ENCODE results near the gene IL24.

The IL24 gene

GRCh38 chr1:206880314-206880713 lies 16.9 kb upstream of the IL24 start:
- DNase-seq (ENCODE audit: low read depth): no peak

- no peak for DNase-seq (ENCODE audit: low read depth)
These were observed 14.7 kb upstream of the IL24 start for GRCh38 chr1:206882555-206882954.

GRCh38 chr1:206883160-206883559 lies 14.1 kb upstream of the IL24 start:
- no peak for DNase-seq (ENCODE audit: low read depth)

DNA sequence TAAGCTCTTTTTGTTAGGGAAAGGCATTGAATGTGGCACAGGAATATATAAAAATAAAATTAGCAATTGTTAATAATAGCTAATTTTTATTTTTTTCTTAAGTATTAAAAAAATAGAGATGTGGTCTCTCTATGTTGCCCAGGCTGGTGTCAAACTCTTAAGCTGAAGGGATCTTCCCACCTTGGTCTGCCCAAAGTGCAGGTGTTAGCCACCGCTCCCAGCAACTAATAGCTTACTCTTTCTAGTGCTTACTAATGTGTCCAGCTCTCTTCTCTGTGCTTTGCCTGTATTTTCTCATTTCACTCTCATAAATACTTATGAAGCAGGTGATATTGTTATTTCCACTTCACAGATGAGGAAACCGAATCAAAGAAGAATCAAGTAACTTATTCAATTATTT lies 13.4 kb upstream of the IL24 start:
- DNase-seq (ENCODE audit: low read depth): no peak

DNA sequence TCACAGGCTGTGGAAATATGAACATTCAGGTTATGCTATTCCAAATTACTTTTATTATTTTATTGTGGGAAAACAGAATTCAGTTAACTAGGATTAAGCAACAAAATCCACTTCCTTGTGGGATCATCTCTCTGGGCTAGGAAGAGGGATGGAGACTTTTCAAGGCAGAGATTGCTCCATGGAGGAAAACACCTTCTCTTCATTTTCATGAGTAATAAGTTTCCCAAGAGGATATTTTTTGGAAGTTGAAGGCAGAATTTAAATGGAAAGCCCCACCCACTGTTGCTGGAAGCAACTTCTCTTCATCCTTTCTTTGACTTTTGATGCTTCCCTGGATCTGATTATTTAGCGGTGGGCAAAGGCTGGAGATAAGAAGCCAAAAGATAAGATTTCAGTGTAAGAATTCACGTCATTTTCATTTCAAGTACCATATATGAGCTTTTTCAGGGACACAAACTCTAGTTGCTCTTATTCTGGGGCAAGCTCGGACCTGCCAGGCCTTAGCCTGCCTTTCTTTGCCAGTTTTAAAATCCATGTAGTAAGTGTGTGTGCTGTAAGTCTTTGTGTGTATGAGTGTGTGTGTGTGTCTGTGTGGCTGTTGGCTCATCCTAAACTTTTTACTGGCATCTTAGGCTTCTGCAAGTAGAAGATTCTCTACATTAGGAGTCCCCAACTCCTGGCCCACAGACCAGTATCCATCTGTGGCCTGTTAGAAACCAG lies 11.7 kb upstream of the IL24 start:
- DNase-seq (ENCODE audit: low read depth): no peak

DNA sequence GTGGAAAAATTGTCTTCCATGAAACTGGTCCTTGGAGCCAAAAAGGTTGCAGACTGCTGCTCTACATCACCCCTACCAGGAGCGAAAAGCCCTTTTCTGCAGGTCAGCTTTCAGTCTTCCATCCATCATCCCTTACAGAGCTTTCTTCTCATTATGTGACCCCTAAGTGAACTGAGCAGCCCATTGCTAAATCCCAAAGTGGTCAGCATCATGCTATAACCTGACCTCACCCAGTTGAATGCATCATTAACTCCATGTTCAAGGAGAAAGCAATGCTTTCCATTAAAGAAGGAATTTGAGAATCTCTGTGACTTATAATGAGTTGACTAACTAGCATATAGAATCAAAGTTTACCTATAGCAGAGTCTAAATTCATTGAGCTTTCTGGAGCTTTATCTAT lies 10.4 kb upstream of the IL24 start:
- no peak for DNase-seq (ENCODE audit: low read depth)

GRCh38 chr1:206887701-206888100 lies 9.5 kb upstream of the IL24 start:
- DNase-seq (ENCODE audit: low read depth): no peak

- DNase-seq (ENCODE audit: low read depth): peak; percentile 92
These were observed 6.8 kb upstream of the IL24 start for GRCh38 chr1:206890125-206891060.

DNA sequence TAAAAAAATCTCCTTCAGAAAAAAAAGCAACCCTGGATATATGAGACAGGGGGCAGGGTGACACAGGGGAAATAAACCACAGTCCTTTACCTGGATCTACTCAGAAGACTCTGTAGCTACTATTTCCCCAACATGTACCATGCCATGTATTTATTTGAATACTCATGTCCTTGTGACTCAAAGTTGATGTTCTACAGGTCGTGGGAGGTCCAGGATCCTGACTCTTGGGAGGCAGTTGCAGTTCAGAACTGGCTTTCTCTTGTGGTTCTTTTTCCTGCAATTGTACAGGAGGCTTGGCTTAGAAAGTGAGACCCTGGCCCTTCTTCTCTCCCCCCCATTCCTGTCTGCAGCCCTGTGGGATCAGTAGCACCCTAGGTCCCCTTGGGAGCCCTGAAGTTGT lies 5.8 kb upstream of the IL24 start:
- no peak for DNase-seq (ENCODE audit: low read depth)

DNA sequence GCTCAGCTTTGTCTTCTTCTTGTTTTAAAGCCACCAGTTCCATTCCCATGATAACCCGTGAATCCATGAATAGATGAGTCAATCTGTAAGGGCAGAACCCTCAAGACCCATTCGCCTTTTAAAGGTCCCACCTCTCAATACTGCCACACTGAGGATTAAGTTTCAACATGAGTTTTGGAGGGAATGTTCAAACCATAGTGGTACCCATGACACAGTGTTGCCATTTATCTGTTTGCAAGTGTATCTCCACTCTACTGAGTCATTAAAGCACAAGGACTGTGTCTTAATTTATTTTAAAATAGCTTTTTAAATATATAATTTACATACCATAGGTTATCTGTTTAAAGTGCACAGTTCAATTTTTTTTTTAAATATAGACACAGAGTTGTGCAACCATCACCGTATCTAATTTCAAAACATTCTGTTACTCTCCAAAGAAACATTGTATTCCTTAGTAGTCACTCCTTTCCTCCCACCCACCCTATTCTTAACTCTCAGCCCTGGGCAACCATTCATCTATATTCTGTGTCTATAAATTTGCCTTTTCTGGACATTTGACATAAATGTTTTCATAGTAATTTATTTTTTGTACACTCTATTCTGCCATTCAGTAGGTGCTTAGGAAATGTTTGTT lies 4.8 kb upstream of the IL24 start:
- no peak for DNase-seq (ENCODE audit: low read depth)

- DNase-seq (ENCODE audit: low read depth): no peak
These were observed 3.9 kb upstream of the IL24 start for GRCh38 chr1:206893380-206893779.

- no peak for DNase-seq (ENCODE audit: low read depth)
These were observed 1.9 kb upstream of the IL24 start for GRCh38 chr1:206895325-206895724.

- peak; percentile 94 for DNase-seq (ENCODE audit: low read depth)
These were observed 1.4 kb upstream of the IL24 start for GRCh38 chr1:206895837-206896242.

GRCh38 chr1:206896261-206896660 lies 982 bp upstream of the IL24 start:
- no peak for DNase-seq (ENCODE audit: low read depth)

GRCh38 chr1:206898089-206898914 lies 1.1 kb downstream of the IL24 start:
- DNase-seq (ENCODE audit: low read depth): peak; percentile 50

GRCh38 chr1:206898915-206899431 lies 1.7 kb downstream of the IL24 start:
- no peak for DNase-seq (ENCODE audit: low read depth)

DNA sequence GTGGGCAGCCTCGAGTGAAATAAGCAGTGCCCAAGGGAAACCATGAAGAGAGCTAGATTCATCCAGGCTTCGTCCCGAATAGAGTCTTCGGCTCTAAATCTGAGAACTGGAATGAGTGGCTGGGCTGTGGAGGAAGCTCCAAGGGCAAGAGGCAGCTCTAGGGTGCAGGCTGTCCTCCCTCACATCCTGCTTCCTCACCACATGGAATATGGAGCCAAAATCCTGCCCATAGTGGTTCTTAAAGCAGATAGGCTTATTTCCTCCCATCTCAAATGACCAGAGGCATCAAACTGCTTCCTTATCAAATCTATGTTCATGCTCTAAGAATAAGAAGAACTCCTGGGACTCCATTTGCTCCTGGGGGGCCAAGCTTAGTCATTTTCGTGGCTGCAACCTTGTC lies 2.5 kb downstream of the IL24 start:
- no peak for DNase-seq (ENCODE audit: low read depth)

- DNase-seq (ENCODE audit: low read depth): no peak
These were observed 2.9 kb downstream of the IL24 start for GRCh38 chr1:206900149-206900548.

DNA sequence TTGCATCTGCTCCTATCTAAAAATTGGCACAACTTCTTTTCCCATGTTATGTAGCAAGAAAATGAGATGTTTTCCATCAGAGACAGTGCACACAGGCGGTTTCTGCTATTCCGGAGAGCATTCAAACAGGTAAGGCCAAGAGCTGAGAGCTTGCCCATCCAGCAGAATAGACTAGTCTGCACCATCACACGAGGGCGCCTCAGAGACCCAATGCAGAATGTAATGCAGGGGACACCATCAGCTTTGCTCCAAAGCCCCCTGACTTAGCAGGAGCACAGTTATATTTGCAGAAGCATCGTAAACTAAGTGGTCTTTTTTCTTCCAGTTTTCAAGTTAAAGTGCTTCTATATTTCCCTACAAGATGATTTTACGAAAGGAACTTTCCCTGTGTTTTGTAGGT lies 4.7 kb downstream of the IL24 start:
- no peak for DNase-seq (ENCODE audit: low read depth)

- DNase-seq (ENCODE audit: low read depth): no peak
These were observed 5.5 kb downstream of the IL24 start for GRCh38 chr1:206902702-206903101.

DNA sequence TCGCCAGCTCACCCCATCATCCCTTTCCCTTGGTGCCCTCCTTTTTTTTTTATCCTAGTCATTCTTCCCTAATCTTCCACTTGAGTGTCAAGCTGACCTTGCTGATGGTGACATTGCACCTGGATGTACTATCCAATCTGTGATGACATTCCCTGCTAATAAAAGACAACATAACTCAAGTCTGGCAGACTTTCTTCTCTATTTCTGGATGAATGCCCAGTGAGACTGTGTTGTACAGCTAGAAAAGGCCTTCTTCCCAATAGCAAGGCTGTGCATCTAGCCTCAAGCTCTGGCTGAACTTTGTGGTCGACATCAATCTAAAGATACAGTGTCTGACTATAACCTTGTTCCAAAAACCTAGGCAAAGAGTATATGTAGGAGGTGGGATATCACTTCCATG lies 6.4 kb downstream of the IL24 start:
- no peak for DNase-seq (ENCODE audit: low read depth)
